SK-N-SH treated with all-trans-retinoic acid at 6 μM for 48 hours (cell line): ENCODE measurements around the gene VGF.

Source experiments
- ATAC-seq: fragments of 200-7000 bp; cut with Tn5 transposase; 3 replicates; pipeline ENCODE4 v1.9.1; 2020; ENCODE audit warnings: mild to moderate bottlenecking, moderate library complexity
- BACH2 ChIP-seq: fragments of 250-450 bp; sonication (Bioruptor Pico); IDR thresholded peaks from 2 replicates; pipeline ENCODE4 v1.9.0; 2021; ENCODE audit warnings: mild to moderate bottlenecking, borderline replicate concordance
- CSDC2 ChIP-seq: fragments of 250-450 bp; sonication (Bioruptor Pico); IDR thresholded peaks from 2 replicates; pipeline ENCODE4 v1.5.0; 2020; ENCODE audit warnings: mild to moderate bottlenecking, moderate library complexity
- ESRRG ChIP-seq: fragments of 250-450 bp; sonication (Bioruptor Pico); IDR thresholded peaks from 2 replicates; pipeline ENCODE4 v1.6.1; 2021; ENCODE audit warnings: mild to moderate bottlenecking
- GLIS3 ChIP-seq: fragments of 250-450 bp; sonication (Bioruptor Pico); IDR thresholded peaks from 2 replicates; pipeline ENCODE4 v1.5.0; 2020; ENCODE audit warnings: mild to moderate bottlenecking, moderate library complexity
- ISL1 ChIP-seq: fragments of 250-450 bp; sonication (Bioruptor Pico); IDR thresholded peaks from 2 replicates; pipeline ENCODE4 v2.1.2; 2022; ENCODE audit warnings: mild to moderate bottlenecking, moderate library complexity
- OSR1 ChIP-seq: fragments of 250-450 bp; sonication (Bioruptor Pico); IDR thresholded peaks from 2 replicates; pipeline ENCODE4 v1.8.0; 2022; ENCODE audit warnings: moderate library complexity, mild to moderate bottlenecking, inconsistent platforms
- PPARA ChIP-seq: fragments of 250-450 bp; sonication (Bioruptor Pico); IDR thresholded peaks from 2 replicates; pipeline ENCODE4 v1.5.0; 2020; ENCODE audit warnings: mild to moderate bottlenecking, borderline replicate concordance
- RARB ChIP-seq: fragments of 250-450 bp; sonication (Bioruptor Pico); IDR thresholded peaks from 2 replicates; pipeline ENCODE4 v1.8.0; 2021; ENCODE audit warnings: mild to moderate bottlenecking, moderate library complexity
- SNAI2 ChIP-seq: fragments of 250-450 bp; sonication (Bioruptor Pico); IDR thresholded peaks from 2 replicates; pipeline ENCODE4 v1.5.0; 2020; ENCODE audit warnings: mild to moderate bottlenecking, moderate library complexity
- TCF4 ChIP-seq: fragments of 250-450 bp; sonication (Bioruptor Pico); IDR thresholded peaks from 2 replicates; pipeline ENCODE4 v1.8.0; 2021; ENCODE audit warnings: mild to moderate bottlenecking, moderate library complexity, borderline replicate concordance
- ZC3H10 ChIP-seq: fragments of 250-450 bp; sonication (Bioruptor Pico); IDR thresholded peaks from 2 replicates; pipeline ENCODE4 v1.5.1; 2021; ENCODE audit warnings: mild to moderate bottlenecking, moderate library complexity
- ZFP3 ChIP-seq: fragments of 250-450 bp; sonication (Bioruptor Pico); IDR thresholded peaks from 2 replicates; pipeline ENCODE4 v1.5.0; 2020; ENCODE audit warnings: mild to moderate bottlenecking, moderate library complexity
- ZFP30 ChIP-seq: fragments of 450-650 bp; formaldehyde crosslinking; IDR thresholded peaks from 2 replicates; pipeline ENCODE4 v1.5.0; 2022; ENCODE audit warnings: mild to moderate bottlenecking, moderate library complexity
- ZNF565 ChIP-seq: fragments of 450-650 bp; formaldehyde crosslinking; conservative IDR thresholded peaks from 2 replicates; pipeline ENCODE4 v1.5.0; 2020; ENCODE audit warnings: low read depth, mild to moderate bottlenecking, moderate library complexity
- ZNF70 ChIP-seq: fragments of 450-650 bp; formaldehyde crosslinking; IDR thresholded peaks from 2 replicates; pipeline ENCODE4 v1.5.0; 2020; ENCODE audit warnings: mild to moderate bottlenecking, moderate library complexity
- TF ChIP-seq, protein P1 (sequence below): fragments of 250-450 bp; sonication (Bioruptor Pico); IDR thresholded peaks from 2 replicates; pipeline ENCODE4 v1.8.0; 2020; ENCODE audit warnings: mild to moderate bottlenecking, moderate library complexity, borderline replicate concordance
- TF ChIP-seq, protein P2 (sequence below): fragments of 250-450 bp; sonication (Bioruptor Pico); IDR thresholded peaks from 2 replicates; pipeline ENCODE4 v1.5.0; 2020; ENCODE audit warnings: mild to moderate bottlenecking, moderate library complexity
- TF ChIP-seq, protein P3 (sequence below): fragments of 250-450 bp; sonication (Bioruptor Pico); IDR thresholded peaks from 2 replicates; pipeline ENCODE4 v1.5.1; 2020; ENCODE audit warnings: low read depth, mild to moderate bottlenecking, moderate library complexity
- TF ChIP-seq, protein P4 (sequence below): fragments of 250-450 bp; sonication (Bioruptor Pico); IDR thresholded peaks from 2 replicates; pipeline ENCODE4 v1.5.1; 2021; ENCODE audit warnings: mild to moderate bottlenecking, moderate library complexity

VGF gene

DNA sequence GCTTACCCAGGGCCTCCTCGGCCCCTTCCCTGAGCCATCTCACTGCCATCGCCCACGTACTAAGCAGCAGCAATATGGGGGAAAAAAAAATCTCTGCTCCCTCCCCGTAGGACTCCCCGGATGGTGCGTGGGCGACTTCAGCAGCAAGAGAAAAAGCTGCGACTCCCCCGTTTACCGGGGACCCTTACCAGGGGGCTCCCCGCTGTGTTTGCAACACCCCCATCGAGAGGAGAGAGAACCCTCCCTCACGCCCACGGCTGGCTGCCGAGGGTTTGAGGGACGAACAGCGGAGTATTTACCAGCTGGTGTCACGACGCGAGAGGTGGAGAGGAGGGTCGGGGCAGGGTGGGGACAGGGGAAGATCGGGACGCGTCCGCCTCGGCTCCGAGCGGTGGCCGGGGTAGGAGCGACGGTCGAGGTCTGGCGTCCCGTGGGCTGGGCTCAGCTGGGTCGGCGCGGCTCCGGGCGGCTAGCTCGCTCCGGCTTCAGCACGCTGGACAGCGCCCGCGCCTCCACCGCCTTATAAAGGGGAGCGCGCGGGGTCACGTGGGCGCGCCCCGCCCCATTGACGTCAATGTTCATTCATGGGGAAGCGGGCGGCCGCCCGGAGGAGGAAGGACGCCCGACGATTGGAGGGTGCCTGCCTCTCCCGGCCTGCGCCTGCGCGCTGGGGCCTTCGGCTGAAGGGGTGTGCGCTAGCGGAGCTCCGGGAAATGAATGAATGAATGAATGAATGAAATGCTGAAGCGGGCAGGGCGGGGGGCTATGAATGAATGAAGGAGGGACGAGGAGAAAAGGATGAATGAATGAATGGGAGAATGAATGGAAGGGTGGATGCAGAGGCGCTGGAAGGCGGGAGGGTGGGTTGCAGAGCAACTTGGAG lies at the start of gene VGF:
Gene VGF (minus strand): TSS at position 495 of the 883 bp plus-strand sequence. CDS start 726 bp downstream, outside the sequence.
- TF ChIP-seq CSDC2 (CRISPR knock-in tag): peak; percentile 75; the same call in 1 of the 2 replicates
- TF ChIP-seq ZFP3 (CRISPR knock-in tag): peak; percentile 49; the same call in 1 of the 2 replicates
- TF ChIP-seq, protein P1, sequence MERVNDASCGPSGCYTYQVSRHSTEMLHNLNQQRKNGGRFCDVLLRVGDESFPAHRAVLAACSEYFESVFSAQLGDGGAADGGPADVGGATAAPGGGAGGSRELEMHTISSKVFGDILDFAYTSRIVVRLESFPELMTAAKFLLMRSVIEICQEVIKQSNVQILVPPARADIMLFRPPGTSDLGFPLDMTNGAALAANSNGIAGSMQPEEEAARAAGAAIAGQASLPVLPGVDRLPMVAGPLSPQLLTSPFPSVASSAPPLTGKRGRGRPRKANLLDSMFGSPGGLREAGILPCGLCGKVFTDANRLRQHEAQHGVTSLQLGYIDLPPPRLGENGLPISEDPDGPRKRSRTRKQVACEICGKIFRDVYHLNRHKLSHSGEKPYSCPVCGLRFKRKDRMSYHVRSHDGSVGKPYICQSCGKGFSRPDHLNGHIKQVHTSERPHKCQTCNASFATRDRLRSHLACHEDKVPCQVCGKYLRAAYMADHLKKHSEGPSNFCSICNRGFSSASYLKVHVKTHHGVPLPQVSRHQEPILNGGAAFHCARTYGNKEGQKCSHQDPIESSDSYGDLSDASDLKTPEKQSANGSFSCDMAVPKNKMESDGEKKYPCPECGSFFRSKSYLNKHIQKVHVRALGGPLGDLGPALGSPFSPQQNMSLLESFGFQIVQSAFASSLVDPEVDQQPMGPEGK: 0 out of 2 replicates have a peak, but pooled peaks have one; percentile 33
- TF ChIP-seq ZC3H10: peak; percentile 82
- TF ChIP-seq GLIS3: peak; percentile 92; the same call in 1 of the 2 replicates
- no peak for TF ChIP-seq OSR1 (CRISPR knock-in tag)
- no peak for TF ChIP-seq ZFP30
- TF ChIP-seq, protein P2, sequence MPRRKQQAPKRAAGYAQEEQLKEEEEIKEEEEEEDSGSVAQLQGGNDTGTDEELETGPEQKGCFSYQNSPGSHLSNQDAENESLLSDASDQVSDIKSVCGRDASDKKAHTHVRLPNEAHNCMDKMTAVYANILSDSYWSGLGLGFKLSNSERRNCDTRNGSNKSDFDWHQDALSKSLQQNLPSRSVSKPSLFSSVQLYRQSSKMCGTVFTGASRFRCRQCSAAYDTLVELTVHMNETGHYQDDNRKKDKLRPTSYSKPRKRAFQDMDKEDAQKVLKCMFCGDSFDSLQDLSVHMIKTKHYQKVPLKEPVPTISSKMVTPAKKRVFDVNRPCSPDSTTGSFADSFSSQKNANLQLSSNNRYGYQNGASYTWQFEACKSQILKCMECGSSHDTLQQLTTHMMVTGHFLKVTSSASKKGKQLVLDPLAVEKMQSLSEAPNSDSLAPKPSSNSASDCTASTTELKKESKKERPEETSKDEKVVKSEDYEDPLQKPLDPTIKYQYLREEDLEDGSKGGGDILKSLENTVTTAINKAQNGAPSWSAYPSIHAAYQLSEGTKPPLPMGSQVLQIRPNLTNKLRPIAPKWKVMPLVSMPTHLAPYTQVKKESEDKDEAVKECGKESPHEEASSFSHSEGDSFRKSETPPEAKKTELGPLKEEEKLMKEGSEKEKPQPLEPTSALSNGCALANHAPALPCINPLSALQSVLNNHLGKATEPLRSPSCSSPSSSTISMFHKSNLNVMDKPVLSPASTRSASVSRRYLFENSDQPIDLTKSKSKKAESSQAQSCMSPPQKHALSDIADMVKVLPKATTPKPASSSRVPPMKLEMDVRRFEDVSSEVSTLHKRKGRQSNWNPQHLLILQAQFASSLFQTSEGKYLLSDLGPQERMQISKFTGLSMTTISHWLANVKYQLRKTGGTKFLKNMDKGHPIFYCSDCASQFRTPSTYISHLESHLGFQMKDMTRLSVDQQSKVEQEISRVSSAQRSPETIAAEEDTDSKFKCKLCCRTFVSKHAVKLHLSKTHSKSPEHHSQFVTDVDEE (CRISPR knock-in tag): peak; percentile 78; the same call in 1 of the 2 replicates
- TF ChIP-seq ZNF70 (CRISPR knock-in tag): no peak; the same call in 1 of the 2 replicates
- ATAC-seq: peak; percentile 67

GRCh38 chr7:101212014-101212413 lies 46.6 kb upstream of the VGF start:
- ATAC-seq: no peak
- TF ChIP-seq ESRRG (CRISPR knock-in tag): no peak
- TF ChIP-seq ZFP3 (CRISPR knock-in tag): no peak
- TF ChIP-seq, protein P2 (CRISPR knock-in tag): no peak
- TF ChIP-seq TCF4: no peak

DNA sequence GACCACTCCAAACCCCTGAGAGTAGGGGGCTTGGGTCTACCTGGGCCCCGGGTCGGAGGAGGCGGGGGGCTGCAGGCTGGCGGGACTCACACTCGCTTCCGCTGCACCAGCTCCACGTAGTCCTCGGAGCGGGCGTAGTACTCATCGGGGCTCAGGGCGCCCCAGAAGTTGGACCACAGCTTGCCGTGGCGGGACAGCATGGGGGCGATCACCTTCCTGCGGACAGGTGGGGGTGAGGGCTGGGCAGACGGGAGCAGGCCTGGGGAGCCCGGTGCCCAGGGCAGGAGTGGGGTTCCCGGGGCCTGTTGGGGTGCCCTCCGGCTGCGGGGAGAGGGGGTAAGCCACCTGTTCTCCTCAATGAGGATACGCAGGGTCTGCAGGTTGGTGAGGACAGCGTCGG lies 46.1 kb upstream of the VGF start:
- no peak for ATAC-seq
- no peak for TF ChIP-seq ZNF70 (CRISPR knock-in tag)
- TF ChIP-seq, protein P2 (CRISPR knock-in tag): no peak
- TF ChIP-seq CSDC2 (CRISPR knock-in tag): no peak
- TF ChIP-seq GLIS3: no peak
- TF ChIP-seq, protein P1: no peak
- no peak for TF ChIP-seq SNAI2 (CRISPR knock-in tag)
- no peak for TF ChIP-seq ISL1 (CRISPR knock-in tag)
- no peak for TF ChIP-seq RARB (CRISPR knock-in tag)
- TF ChIP-seq, protein P3, sequence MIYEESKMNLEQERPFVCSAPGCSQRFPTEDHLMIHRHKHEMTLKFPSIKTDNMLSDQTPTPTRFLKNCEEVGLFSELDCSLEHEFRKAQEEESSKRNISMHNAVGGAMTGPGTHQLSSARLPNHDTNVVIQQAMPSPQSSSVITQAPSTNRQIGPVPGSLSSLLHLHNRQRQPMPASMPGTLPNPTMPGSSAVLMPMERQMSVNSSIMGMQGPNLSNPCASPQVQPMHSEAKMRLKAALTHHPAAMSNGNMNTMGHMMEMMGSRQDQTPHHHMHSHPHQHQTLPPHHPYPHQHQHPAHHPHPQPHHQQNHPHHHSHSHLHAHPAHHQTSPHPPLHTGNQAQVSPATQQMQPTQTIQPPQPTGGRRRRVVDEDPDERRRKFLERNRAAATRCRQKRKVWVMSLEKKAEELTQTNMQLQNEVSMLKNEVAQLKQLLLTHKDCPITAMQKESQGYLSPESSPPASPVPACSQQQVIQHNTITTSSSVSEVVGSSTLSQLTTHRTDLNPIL (CRISPR knock-in tag): no peak
- TF ChIP-seq, protein P4, sequence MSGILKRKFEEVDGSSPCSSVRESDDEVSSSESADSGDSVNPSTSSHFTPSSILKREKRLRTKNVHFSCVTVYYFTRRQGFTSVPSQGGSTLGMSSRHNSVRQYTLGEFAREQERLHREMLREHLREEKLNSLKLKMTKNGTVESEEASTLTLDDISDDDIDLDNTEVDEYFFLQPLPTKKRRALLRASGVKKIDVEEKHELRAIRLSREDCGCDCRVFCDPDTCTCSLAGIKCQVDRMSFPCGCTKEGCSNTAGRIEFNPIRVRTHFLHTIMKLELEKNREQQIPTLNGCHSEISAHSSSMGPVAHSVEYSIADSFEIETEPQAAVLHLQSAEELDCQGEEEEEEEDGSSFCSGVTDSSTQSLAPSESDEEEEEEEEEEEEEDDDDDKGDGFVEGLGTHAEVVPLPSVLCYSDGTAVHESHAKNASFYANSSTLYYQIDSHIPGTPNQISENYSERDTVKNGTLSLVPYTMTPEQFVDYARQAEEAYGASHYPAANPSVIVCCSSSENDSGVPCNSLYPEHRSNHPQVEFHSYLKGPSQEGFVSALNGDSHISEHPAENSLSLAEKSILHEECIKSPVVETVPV (CRISPR knock-in tag): no peak
- TF ChIP-seq PPARA (CRISPR knock-in tag): no peak
- no peak for TF ChIP-seq ZNF565 (CRISPR knock-in tag)
- no peak for TF ChIP-seq BACH2 (CRISPR knock-in tag)
- no peak for TF ChIP-seq ESRRG (CRISPR knock-in tag)
